ENCODE measurements around the gene PCDHB3. TPM values are rescaled to one million over a fixed set of nuclear protein-coding genes. Genes with fewer than 3 reads are reported as not detected.
"Not testable (repeated sequence)": the region's sequence is repeated elsewhere in the genome, so short reads cannot be mapped to it uniquely, and the experiment has no call there.

PCDHB3 gene
- polyA plus RNA-seq, 4 donors = 0.31 to 0.68 TPM; not detected in 2

- WGBS, 3 donors = 47 to 60% (median 57%) methylated on average over 12 of the region's 12 CpGs
- no peak overlapping the region for H3K4me3 ChIP-seq (ENCODE audit: low read depth in 1 of 3, low read length in 3 of 3)
- no peak overlapping the region for H3K27ac ChIP-seq (ENCODE audit: low read depth in 1 of 3, low read length in 2 of 3)
- DNase-seq (no peak), FAIRE-seq (no peak)
- no peaks in the 10 kb centered on the region for H3K36me3 ChIP-seq (ENCODE audit: control insufficient read depth in 3 of 3, insufficient read depth in 2 of 3, low read depth in 1 of 3, low read length in 3 of 3)
- H3K9me3 ChIP-seq (ENCODE audit: control insufficient read depth in 2 of 2, insufficient read depth in 1 of 2, low read depth in 1 of 2, low read length in 1 of 2) = peaks cover 0 to 17% of the 10 kb centered on the region in 2 donors
- peaks cover 0 to 2% (median 1%) of the 10 kb centered on the region in 3 donors for H3K27me3 ChIP-seq (ENCODE audit: control insufficient read depth in 3 of 3, insufficient read depth in 3 of 3, low read length in 3 of 3)
- no peaks in the 10 kb centered on the region for H3K4me1 ChIP-seq (ENCODE audit: control insufficient read depth in 3 of 3, insufficient read depth in 2 of 3, low read depth in 1 of 3, low read length in 2 of 3)
Measured at GRCh38 chr5:141095263-141095641, 5.0 kb upstream of the PCDHB3 start.

- WGBS, 3 donors = 48 to 71% (median 70%) methylated on average over 20 to 34 of the region's 46 CpGs
- H3K9me3 ChIP-seq (ENCODE audit: control insufficient read depth in 2 of 2, insufficient read depth in 1 of 2, low read depth in 1 of 2, low read length in 1 of 2) = peaks cover 2 to 25% of the 10 kb centered on the region in 2 donors
- not testable (repeated sequence) for H3K27me3 ChIP-seq (ENCODE audit: control insufficient read depth in 3 of 3, insufficient read depth in 3 of 3, low read length in 3 of 3); H3K27ac ChIP-seq (ENCODE audit: low read depth in 1 of 3, low read length in 2 of 3); H3K4me3 ChIP-seq (ENCODE audit: low read depth in 1 of 3, low read length in 3 of 3); H3K36me3 ChIP-seq (ENCODE audit: control insufficient read depth in 3 of 3, insufficient read depth in 2 of 3, low read depth in 1 of 3, low read length in 3 of 3); H3K4me1 ChIP-seq (ENCODE audit: control insufficient read depth in 3 of 3, insufficient read depth in 2 of 3, low read depth in 1 of 3, low read length in 2 of 3); DNase-seq; FAIRE-seq
Measured at GRCh38 chr5:141096181-141096580, 4.1 kb upstream of the PCDHB3 start.

- H3K4me1 ChIP-seq (ENCODE audit: control insufficient read depth in 3 of 3, insufficient read depth in 2 of 3, low read depth in 1 of 3, low read length in 2 of 3); DNase-seq; H3K27me3 ChIP-seq (ENCODE audit: control insufficient read depth in 3 of 3, insufficient read depth in 3 of 3, low read length in 3 of 3); FAIRE-seq; H3K36me3 ChIP-seq (ENCODE audit: control insufficient read depth in 3 of 3, insufficient read depth in 2 of 3, low read depth in 1 of 3, low read length in 3 of 3); H3K27ac ChIP-seq (ENCODE audit: low read depth in 1 of 3, low read length in 2 of 3); H3K4me3 ChIP-seq (ENCODE audit: low read depth in 1 of 3, low read length in 3 of 3): not testable (repeated sequence)
- 42 to 64% (median 54%) methylated on average over 10 to 35 of the region's 38 CpGs for WGBS, 3 donors
- peaks cover 2 to 29% of the 10 kb centered on the region in 2 donors for H3K9me3 ChIP-seq (ENCODE audit: control insufficient read depth in 2 of 2, insufficient read depth in 1 of 2, low read depth in 1 of 2, low read length in 1 of 2)
Measured at GRCh38 chr5:141096586-141096985, 3.7 kb upstream of the PCDHB3 start.

GRCh38 chr5:141101059-141101458 is 786 bp downstream of the PCDHB3 start:
- Histone ChIP-seq H3K27me3 (ENCODE audit: control insufficient read depth in 3 of 3, insufficient read depth in 3 of 3, low read length in 3 of 3) (no peaks in the 10 kb centered on the region), H3K27ac (ENCODE audit: low read depth in 1 of 3, low read length in 2 of 3) (no peak overlapping the region), H3K36me3 (ENCODE audit: control insufficient read depth in 3 of 3, insufficient read depth in 2 of 3, low read depth in 1 of 3, low read length in 3 of 3) (no peaks in the 10 kb centered on the region), H3K9me3 (ENCODE audit: control insufficient read depth in 2 of 2, insufficient read depth in 1 of 2, low read depth in 1 of 2, low read length in 1 of 2) (peaks cover 2 to 17% of the 10 kb centered on the region in 2 donors), H3K4me3 (ENCODE audit: low read depth in 1 of 3, low read length in 3 of 3) (peak overlapping the region in 1 of 3 donors; percentile 7), H3K4me1 (ENCODE audit: control insufficient read depth in 3 of 3, insufficient read depth in 2 of 3, low read depth in 1 of 3, low read length in 2 of 3) (no peaks in the 10 kb centered on the region)
- DNase-seq = no peak
- 50 to 61% (median 57%) methylated on average over 20 of the region's 20 CpGs for WGBS, 3 donors
- FAIRE-seq = no peak

- WGBS, 3 donors = 46 to 71% (median 67%) methylated on average over 24 to 39 of the region's 39 CpGs
- not testable (repeated sequence) for FAIRE-seq
Measured at GRCh38 chr5:141102070-141102469, 1.8 kb downstream of the PCDHB3 start.

GRCh38 chr5:141102471-141102870 is 2.2 kb downstream of the PCDHB3 start:
- not testable (repeated sequence) for H3K36me3 ChIP-seq (ENCODE audit: control insufficient read depth in 3 of 3, insufficient read depth in 2 of 3, low read depth in 1 of 3, low read length in 3 of 3); FAIRE-seq; H3K27me3 ChIP-seq (ENCODE audit: control insufficient read depth in 3 of 3, insufficient read depth in 3 of 3, low read length in 3 of 3); DNase-seq; H3K4me1 ChIP-seq (ENCODE audit: control insufficient read depth in 3 of 3, insufficient read depth in 2 of 3, low read depth in 1 of 3, low read length in 2 of 3); H3K27ac ChIP-seq (ENCODE audit: low read depth in 1 of 3, low read length in 2 of 3); H3K4me3 ChIP-seq (ENCODE audit: low read depth in 1 of 3, low read length in 3 of 3)
- H3K9me3 ChIP-seq (ENCODE audit: control insufficient read depth in 2 of 2, insufficient read depth in 1 of 2, low read depth in 1 of 2, low read length in 1 of 2) = peaks cover 2 to 17% of the 10 kb centered on the region in 2 donors
- 45 to 71% (median 64%) methylated on average over 14 to 36 of the region's 38 CpGs for WGBS, 3 donors

More at GRCh38 chr5:141102070-141102469, 1.8 kb downstream of the PCDHB3 start:
- not testable (repeated sequence) for H3K36me3 ChIP-seq (ENCODE audit: control insufficient read depth in 3 of 3, insufficient read depth in 2 of 3, low read depth in 1 of 3, low read length in 3 of 3); H3K4me1 ChIP-seq (ENCODE audit: control insufficient read depth in 3 of 3, insufficient read depth in 2 of 3, low read depth in 1 of 3, low read length in 2 of 3); H3K4me3 ChIP-seq (ENCODE audit: low read depth in 1 of 3, low read length in 3 of 3); H3K27ac ChIP-seq (ENCODE audit: low read depth in 1 of 3, low read length in 2 of 3); H3K27me3 ChIP-seq (ENCODE audit: control insufficient read depth in 3 of 3, insufficient read depth in 3 of 3, low read length in 3 of 3); DNase-seq
- peaks cover 2 to 17% of the 10 kb centered on the region in 2 donors for H3K9me3 ChIP-seq (ENCODE audit: control insufficient read depth in 2 of 2, insufficient read depth in 1 of 2, low read depth in 1 of 2, low read length in 1 of 2)

- no peaks in the 10 kb centered on the region for H3K27me3 ChIP-seq (ENCODE audit: control insufficient read depth in 3 of 3, insufficient read depth in 3 of 3, low read length in 3 of 3)
- WGBS, 3 donors = 81 to 85% (median 83%) methylated on average over 2 of the region's 2 CpGs
- no peak overlapping the region for H3K4me3 ChIP-seq (ENCODE audit: low read depth in 1 of 3, low read length in 3 of 3)
- DNase-seq = no peak
- FAIRE-seq = no peak
- no peak overlapping the region for H3K27ac ChIP-seq (ENCODE audit: low read depth in 1 of 3, low read length in 2 of 3)
- no peaks in the 10 kb centered on the region for H3K36me3 ChIP-seq (ENCODE audit: control insufficient read depth in 3 of 3, insufficient read depth in 2 of 3, low read depth in 1 of 3, low read length in 3 of 3)
- H3K9me3 ChIP-seq (ENCODE audit: control insufficient read depth in 2 of 2, insufficient read depth in 1 of 2, low read depth in 1 of 2, low read length in 1 of 2) = peaks cover 1 to 19% of the 10 kb centered on the region in 2 donors
- H3K4me1 ChIP-seq (ENCODE audit: control insufficient read depth in 3 of 3, insufficient read depth in 2 of 3, low read depth in 1 of 3, low read length in 2 of 3) = no peaks in the 10 kb centered on the region
Measured at GRCh38 chr5:141105350-141105749, 5.1 kb downstream of the PCDHB3 start.

- DNase-seq (no peak), FAIRE-seq (no peak)
- peaks cover 0 to 15% of the 10 kb centered on the region in 2 donors for H3K9me3 ChIP-seq (ENCODE audit: control insufficient read depth in 2 of 2, insufficient read depth in 1 of 2, low read depth in 1 of 2, low read length in 1 of 2)
- no peak overlapping the region for H3K27ac ChIP-seq (ENCODE audit: low read depth in 1 of 3, low read length in 2 of 3)
- H3K4me3 ChIP-seq (ENCODE audit: low read depth in 1 of 3, low read length in 3 of 3) = no peak overlapping the region
- H3K27me3 ChIP-seq (ENCODE audit: control insufficient read depth in 3 of 3, insufficient read depth in 3 of 3, low read length in 3 of 3) = peaks cover 0 to 5% (median 0%) of the 10 kb centered on the region in 3 donors
- H3K4me1 ChIP-seq (ENCODE audit: control insufficient read depth in 3 of 3, insufficient read depth in 2 of 3, low read depth in 1 of 3, low read length in 2 of 3) = no peaks in the 10 kb centered on the region
- no peaks in the 10 kb centered on the region for H3K36me3 ChIP-seq (ENCODE audit: control insufficient read depth in 3 of 3, insufficient read depth in 2 of 3, low read depth in 1 of 3, low read length in 3 of 3)
- WGBS, 3 donors = 27 to 45% (median 40%) methylated on average over 2 of the region's 2 CpGs
Measured at GRCh38 chr5:141119250-141119649, 19.0 kb downstream of the PCDHB3 start.

GRCh38 chr5:141121563-141121962 is 21.3 kb downstream of the PCDHB3 start, which contains the start of gene PCDHB4:
PCDHB4 (plus strand) TSS chr5:141121818; CDS start chr5:141121999, 181 bp downstream.
- Histone ChIP-seq H3K4me3 (ENCODE audit: low read depth in 1 of 3, low read length in 3 of 3) (no peak within 1 kb of the TSS), H3K36me3 (ENCODE audit: control insufficient read depth in 3 of 3, insufficient read depth in 2 of 3, low read depth in 1 of 3, low read length in 3 of 3) (no peaks in the 10 kb centered on the region), H3K27ac (ENCODE audit: low read depth in 1 of 3, low read length in 2 of 3) (no peak within 1 kb of the TSS), H3K4me1 (ENCODE audit: control insufficient read depth in 3 of 3, insufficient read depth in 2 of 3, low read depth in 1 of 3, low read length in 2 of 3) (no peaks in the 10 kb centered on the region), H3K27me3 (ENCODE audit: control insufficient read depth in 3 of 3, insufficient read depth in 3 of 3, low read length in 3 of 3) (peaks cover 0 to 5% (median 0%) of the 10 kb centered on the region in 3 donors), H3K9me3 (ENCODE audit: control insufficient read depth in 2 of 2, insufficient read depth in 1 of 2, low read depth in 1 of 2, low read length in 1 of 2) (peaks cover 0 to 15% of the 10 kb centered on the region in 2 donors)
- WGBS, 3 donors = 23 to 45% (median 34%) methylated on average over 16 of the region's 16 CpGs
- FAIRE-seq (no peak), DNase-seq (no peak)
